Measurements from ENCODE around the gene OR2T5.
"Not testable (repeated sequence)": the region's sequence is repeated elsewhere in the genome, so short reads cannot be mapped to it uniquely, and the experiment has no call there.

The OR2T5 gene

GRCh38 chr1:248488289-248488688, at the start of gene OR2T5:
Gene OR2T5 (plus strand): TSS chr1:248488589. CDS start chr1:248488589, 0 bp downstream.
- not testable (repeated sequence) for DNase-seq (ENCODE audit: low read depth)

GRCh38 chr1:248438668-248439067, 49.7 kb upstream of the OR2T5 start:
- DNase-seq (ENCODE audit: low read depth): not testable (repeated sequence)

- not testable (repeated sequence) for DNase-seq (ENCODE audit: low read depth)
Measured at GRCh38 chr1:248439283-248439682, 49.1 kb upstream of the OR2T5 start.

GRCh38 chr1:248442500-248443277, 45.7 kb upstream of the OR2T5 start:
- not testable (repeated sequence) for DNase-seq (ENCODE audit: low read depth)

GRCh38 chr1:248444603-248445002, 43.8 kb upstream of the OR2T5 start:
- not testable (repeated sequence) for DNase-seq (ENCODE audit: low read depth)

- not testable (repeated sequence) for DNase-seq (ENCODE audit: low read depth)
Measured at GRCh38 chr1:248445399-248445798, 43.0 kb upstream of the OR2T5 start, which contains the start of gene OR2T2. Gene OR2T2 (plus strand): TSS chr1:248445637. CDS start chr1:248452798, 7,161 bp downstream.

- DNase-seq (ENCODE audit: low read depth): not testable (repeated sequence)
Measured at GRCh38 chr1:248448409-248449074, 39.8 kb upstream of the OR2T5 start.

- DNase-seq (ENCODE audit: low read depth): not testable (repeated sequence)
Measured at GRCh38 chr1:248449821-248450465, 38.4 kb upstream of the OR2T5 start.

- DNase-seq (ENCODE audit: low read depth): not testable (repeated sequence)
Measured at GRCh38 chr1:248450466-248451145, 37.8 kb upstream of the OR2T5 start.

- not testable (repeated sequence) for DNase-seq (ENCODE audit: low read depth)
Measured at GRCh38 chr1:248453619-248454018, 34.8 kb upstream of the OR2T5 start.

GRCh38 chr1:248455045-248455444, 33.3 kb upstream of the OR2T5 start:
- not testable (repeated sequence) for DNase-seq (ENCODE audit: low read depth)

GRCh38 chr1:248456635-248457034, 31.8 kb upstream of the OR2T5 start:
- DNase-seq (ENCODE audit: low read depth): not testable (repeated sequence)

- not testable (repeated sequence) for DNase-seq (ENCODE audit: low read depth)
Measured at GRCh38 chr1:248459117-248459516, 29.3 kb upstream of the OR2T5 start.

- no peak for DNase-seq (ENCODE audit: low read depth)
Measured at GRCh38 chr1:248471154-248471553, 17.2 kb upstream of the OR2T5 start.

- DNase-seq (ENCODE audit: low read depth): not testable (repeated sequence)
Measured at GRCh38 chr1:248472111-248472510, 16.3 kb upstream of the OR2T5 start.

GRCh38 chr1:248473051-248473450, 15.3 kb upstream of the OR2T5 start, which contains the start of gene OR2T3:
Gene OR2T3 (plus strand): TSS chr1:248473351. CDS start chr1:248473351, 0 bp downstream.
- not testable (repeated sequence) for DNase-seq (ENCODE audit: low read depth)

- not testable (repeated sequence) for DNase-seq (ENCODE audit: low read depth)
Measured at GRCh38 chr1:248475660-248476059, 12.7 kb upstream of the OR2T5 start.

GRCh38 chr1:248481686-248482579, 6.5 kb upstream of the OR2T5 start:
- not testable (repeated sequence) for DNase-seq (ENCODE audit: low read depth)

- DNase-seq (ENCODE audit: low read depth): not testable (repeated sequence)
Measured at GRCh38 chr1:248496661-248497060, 8.3 kb downstream of the OR2T5 start.

- not testable (repeated sequence) for DNase-seq (ENCODE audit: low read depth)
Measured at GRCh38 chr1:248500305-248501035, 12.1 kb downstream of the OR2T5 start.
